ENCODE data around the gene SLC16A2.
A peak's percentile ranks its signal among the peaks of the same experiment; 100 is the strongest.

The SLC16A2 gene

GRCh38 chrX:74421036-74421739 lies at the start of gene SLC16A2:
TSS of gene SLC16A2 (plus strand) at chrX:74421493. CDS start at chrX:74421638, 145 bp downstream.
- H3K27ac Mint-ChIP-seq = peak within 1 kb of the TSS; percentile 92 to 93
- peak within 1 kb of the TSS; percentile 83 to 84 for H3K4me3 Mint-ChIP-seq
- ATAC-seq (peak; percentile 69), DNase-seq (peak; percentile 28 to 30)
- no peaks in the 10 kb centered on the region for H3K9me3 Mint-ChIP-seq
- H3K27me3 Mint-ChIP-seq = peaks cover 32% of the 10 kb centered on the region
- peaks cover 20% of the 10 kb centered on the region for H3K4me1 Mint-ChIP-seq

- no peak for DNase-seq
- H3K4me1 Mint-ChIP-seq = no peaks in the 10 kb centered on the region
- ATAC-seq = no peak
- no peaks in the 10 kb centered on the region for H3K9me3 Mint-ChIP-seq
- no peak overlapping the region for H3K27ac Mint-ChIP-seq
- no peaks in the 10 kb centered on the region for H3K27me3 Mint-ChIP-seq
- H3K4me3 Mint-ChIP-seq = no peak overlapping the region
These were observed 49.0 kb upstream of the SLC16A2 start for GRCh38 chrX:74372272-74372671.

- Mint-ChIP-seq H3K4me3 (no peak overlapping the region), H3K4me1 (no peaks in the 10 kb centered on the region), H3K27ac (no peak overlapping the region), H3K27me3 (no peaks in the 10 kb centered on the region), H3K9me3 (no peaks in the 10 kb centered on the region)
- no peak for DNase-seq
- ATAC-seq = no peak
These were observed 44.0 kb upstream of the SLC16A2 start for GRCh38 chrX:74377282-74377681.

- Mint-ChIP-seq H3K27me3 (no peaks in the 10 kb centered on the region), H3K4me1 (no peaks in the 10 kb centered on the region), H3K4me3 (no peak overlapping the region), H3K27ac (no peak overlapping the region), H3K9me3 (no peaks in the 10 kb centered on the region)
- ATAC-seq (peak; percentile 78), DNase-seq (peak; percentile 30 to 44)
These were observed 38.7 kb upstream of the SLC16A2 start for GRCh38 chrX:74382613-74383012.

GRCh38 chrX:74383611-74384010 lies 37.7 kb upstream of the SLC16A2 start:
- Mint-ChIP-seq H3K4me3 (no peak overlapping the region), H3K27ac (no peak overlapping the region), H3K9me3 (no peaks in the 10 kb centered on the region), H3K4me1 (no peaks in the 10 kb centered on the region), H3K27me3 (no peaks in the 10 kb centered on the region)
- ATAC-seq (peak; percentile 53), DNase-seq (peak in 1 of 2 donors; percentile 13)

GRCh38 chrX:74389016-74389722 lies 32.1 kb upstream of the SLC16A2 start:
- H3K4me1 Mint-ChIP-seq = no peaks in the 10 kb centered on the region
- H3K27ac Mint-ChIP-seq = no peak overlapping the region
- DNase-seq = no peak
- ATAC-seq = no peak
- H3K27me3 Mint-ChIP-seq = no peaks in the 10 kb centered on the region
- no peak overlapping the region for H3K4me3 Mint-ChIP-seq
- no peaks in the 10 kb centered on the region for H3K9me3 Mint-ChIP-seq

- Mint-ChIP-seq H3K4me1 (no peaks in the 10 kb centered on the region), H3K4me3 (no peak overlapping the region), H3K27ac (no peak overlapping the region)
These were observed 25.7 kb upstream of the SLC16A2 start for GRCh38 chrX:74395556-74395955.

GRCh38 chrX:74405973-74406489 lies 15.3 kb upstream of the SLC16A2 start:
- Mint-ChIP-seq H3K4me1 (no peaks in the 10 kb centered on the region), H3K4me3 (no peak overlapping the region), H3K9me3 (no peaks in the 10 kb centered on the region), H3K27ac (no peak overlapping the region), H3K27me3 (no peaks in the 10 kb centered on the region)
- ATAC-seq (no peak), DNase-seq (no peak)

More at GRCh38 chrX:74395556-74395955, 25.7 kb upstream of the SLC16A2 start:
- Mint-ChIP-seq H3K9me3 (no peaks in the 10 kb centered on the region), H3K27me3 (no peaks in the 10 kb centered on the region)
- DNase-seq (no peak), ATAC-seq (no peak)

GRCh38 chrX:74408304-74408703 lies 13.0 kb upstream of the SLC16A2 start:
- ATAC-seq = no peak
- Mint-ChIP-seq H3K27ac (no peak overlapping the region), H3K9me3 (no peaks in the 10 kb centered on the region), H3K27me3 (no peaks in the 10 kb centered on the region), H3K4me1 (no peaks in the 10 kb centered on the region), H3K4me3 (no peak overlapping the region)
- no peak for DNase-seq

GRCh38 chrX:74419864-74420195 lies 1.5 kb upstream of the SLC16A2 start:
- Mint-ChIP-seq H3K27ac (no peak overlapping the region), H3K9me3 (no peaks in the 10 kb centered on the region), H3K27me3 (peaks cover 32% of the 10 kb centered on the region), H3K4me1 (peaks cover 20% of the 10 kb centered on the region), H3K4me3 (peak overlapping the region; percentile 75 to 80)
- ATAC-seq (peak; percentile 47), DNase-seq (peak; percentile 1 to 12)

- Mint-ChIP-seq H3K27me3 (peaks cover 32% of the 10 kb centered on the region), H3K9me3 (no peaks in the 10 kb centered on the region), H3K4me1 (peaks cover 20% of the 10 kb centered on the region), H3K4me3 (peak overlapping the region; percentile 83 to 84), H3K27ac (peak overlapping the region in 1 of 2 donors; percentile 93)
- DNase-seq (peak; percentile 10 to 36), ATAC-seq (peak; percentile 59)
These were observed 877 bp upstream of the SLC16A2 start for GRCh38 chrX:74420196-74421035.

- peaks cover 20% of the 10 kb centered on the region for H3K4me1 Mint-ChIP-seq
- DNase-seq (no peak), ATAC-seq (peak; percentile 37)
- H3K27ac Mint-ChIP-seq = no peak overlapping the region
- H3K9me3 Mint-ChIP-seq = no peaks in the 10 kb centered on the region
- peaks cover 28% of the 10 kb centered on the region for H3K27me3 Mint-ChIP-seq
- H3K4me3 Mint-ChIP-seq = peak overlapping the region; percentile 58 to 83
These were observed 553 bp downstream of the SLC16A2 start for GRCh38 chrX:74421740-74422352.

GRCh38 chrX:74422576-74423288 lies 1.4 kb downstream of the SLC16A2 start:
- Mint-ChIP-seq H3K9me3 (no peaks in the 10 kb centered on the region), H3K4me1 (peaks cover 20% of the 10 kb centered on the region), H3K27ac (peak overlapping the region in 1 of 2 donors; percentile 92), H3K4me3 (peak overlapping the region; percentile 58 to 68), H3K27me3 (peaks cover 19% of the 10 kb centered on the region)
- ATAC-seq (no peak), DNase-seq (peak in 1 of 2 donors; percentile 3)

GRCh38 chrX:74423289-74423998 lies 2.2 kb downstream of the SLC16A2 start:
- Mint-ChIP-seq H3K4me3 (no peak overlapping the region), H3K4me1 (peaks cover 20% of the 10 kb centered on the region), H3K27ac (no peak overlapping the region), H3K9me3 (no peaks in the 10 kb centered on the region), H3K27me3 (peaks cover 19% of the 10 kb centered on the region)
- DNase-seq (no peak), ATAC-seq (no peak)
